Ishikawa (cell line): ENCODE results near the gene AMDHD1.
A peak's percentile ranks its signal among the peaks of the same experiment; 100 is the strongest.

ENCODE experiments used
- CEBPB ChIP-seq: IDR thresholded peaks from 2 replicates; pipeline ENCODE4 v1.6.1; 2012
- CREB1 ChIP-seq: IDR thresholded peaks from 2 replicates; pipeline ENCODE4 v1.6.1; 2012; ENCODE audit warnings: low read depth
- EGR1 ChIP-seq: IDR thresholded peaks from 2 replicates; pipeline ENCODE4 v1.6.1; 2012
- EP300 ChIP-seq: IDR thresholded peaks from 2 replicates; pipeline ENCODE4 v1.6.1; 2012; ENCODE audit warnings: borderline replicate concordance
- FOXM1 ChIP-seq: IDR thresholded peaks from 2 replicates; pipeline ENCODE4 v1.6.1; 2012; ENCODE audit warnings: low read depth, borderline replicate concordance
- MAX ChIP-seq: IDR thresholded peaks from 2 replicates; pipeline ENCODE4 v1.6.1; 2012
- NFIC ChIP-seq: IDR thresholded peaks from 2 replicates; pipeline ENCODE4 v1.6.1; 2012
- RAD21 ChIP-seq: IDR thresholded peaks from 2 replicates; pipeline ENCODE4 v1.6.1; 2012; ENCODE audit warnings: low read depth
- REST ChIP-seq: IDR thresholded peaks from 2 replicates; pipeline ENCODE4 v1.6.1; 2012; ENCODE audit warnings: low read depth, mild to moderate bottlenecking
- TAF1 ChIP-seq: IDR thresholded peaks from 2 replicates; pipeline ENCODE4 v1.6.1; 2012; ENCODE audit warnings: low read depth, mild to moderate bottlenecking
- TCF12 ChIP-seq: IDR thresholded peaks from 2 replicates; pipeline ENCODE4 v1.6.1; 2012; ENCODE audit warnings: low read depth
- TEAD4 ChIP-seq: IDR thresholded peaks from 2 replicates; pipeline ENCODE4 v1.6.1; 2012
- USF1 ChIP-seq: IDR thresholded peaks from 2 replicates; pipeline ENCODE4 v1.6.1; 2012
- YY1 ChIP-seq: IDR thresholded peaks from 2 replicates; pipeline ENCODE4 v1.6.1; 2012; ENCODE audit warnings: low read depth
- ZBTB7A ChIP-seq: IDR thresholded peaks from 2 replicates; pipeline ENCODE4 v1.6.1; 2012; ENCODE audit warnings: low read depth

The AMDHD1 gene

GRCh38 chr12:95942101-95942523, 1.0 kb upstream of the AMDHD1 start:
- TF ChIP-seq TAF1 (no peak), RAD21 (no peak), EGR1 (no peak), MAX (no peak), USF1 (no peak), NFIC (no peak), FOXM1 (no peak), REST (no peak), YY1 (no peak), CEBPB (no peak), ZBTB7A (no peak), TCF12 (no peak), CREB1 (no peak), TEAD4 (no peak), EP300 (no peak)

- TF ChIP-seq TCF12 = no peak
- no peak for TF ChIP-seq TEAD4
- peak; percentile 95 for TF ChIP-seq USF1
- no peak for TF ChIP-seq EGR1
- TF ChIP-seq MAX = peak; percentile 62
- TF ChIP-seq TAF1 = peak; percentile 42; the same call in 1 of the 2 replicates
Measured at GRCh38 chr12:95942524-95943329, 404 bp upstream of the AMDHD1 start, which contains the start of gene CCDC38. Gene CCDC38, minus strand, starts transcription at chr12:95942614. Its CDS starts 6,105 bp downstream, at chr12:95936509.

GRCh38 chr12:95944108-95944704, 1.1 kb downstream of the AMDHD1 start:
- TF ChIP-seq USF1 = no peak
- TF ChIP-seq TEAD4 = no peak
- TF ChIP-seq YY1 = no peak
- TF ChIP-seq EGR1 = no peak
- TF ChIP-seq MAX = no peak
- no peak for TF ChIP-seq NFIC
- TF ChIP-seq ZBTB7A = no peak
- TF ChIP-seq CREB1 = no peak
- TF ChIP-seq FOXM1 = no peak
- TF ChIP-seq CEBPB = no peak
- TF ChIP-seq TCF12 = no peak

GRCh38 chr12:95949477-95950206, 6.5 kb downstream of the AMDHD1 start:
- TF ChIP-seq TEAD4 = no peak
- no peak for TF ChIP-seq FOXM1
- no peak for TF ChIP-seq MAX
- no peak for TF ChIP-seq CREB1
- no peak for TF ChIP-seq EP300
- TF ChIP-seq EGR1 = no peak

- no peak for TF ChIP-seq EP300
- TF ChIP-seq TAF1 = no peak
- no peak for TF ChIP-seq FOXM1
- TF ChIP-seq TEAD4 = no peak
- TF ChIP-seq NFIC = no peak
- no peak for TF ChIP-seq ZBTB7A
- no peak for TF ChIP-seq CREB1
Measured at GRCh38 chr12:95951515-95951914, 8.4 kb downstream of the AMDHD1 start.

- TF ChIP-seq CEBPB = no peak
Measured at GRCh38 chr12:95953000-95953399, 9.9 kb downstream of the AMDHD1 start.
